Spinal cord (tissue), 10 donors: Measurements from ENCODE around the gene CEBPE. TPM values are rescaled to one million over a fixed set of nuclear protein-coding genes. Genes with fewer than 3 reads are reported as not detected.

Source experiments
- DNase-seq, 6 donors: peaks; one replicate each; pipeline versions ENCODE4 v3.0.0 to v3.0.0-alpha.2; 2013 to 2015; ENCODE audit warnings: low spot score in 6 of 6, low read depth in 4 of 6
- H3K27ac ChIP-seq: one replicate; pipeline ENCODE4 v1.5.1; 2013; ENCODE audit warnings: low read depth, low read length, control low read depth
- H3K27me3 ChIP-seq: one replicate; pipeline ENCODE4 v1.6.1; 2013; ENCODE audit warnings: low read length; ENCODE audit not compliant: control insufficient read depth, insufficient read depth
- H3K36me3 ChIP-seq: one replicate; pipeline ENCODE4 v1.6.1; 2013; ENCODE audit warnings: low read length; ENCODE audit not compliant: control insufficient read depth, insufficient read depth
- H3K4me1 ChIP-seq: one replicate; pipeline ENCODE4 v1.6.1; 2013; ENCODE audit warnings: low read length; ENCODE audit not compliant: control insufficient read depth, insufficient read depth
- H3K4me3 ChIP-seq: one replicate; pipeline ENCODE4 v1.5.1; 2013; ENCODE audit warnings: low read depth, low read length, control low read depth
- H3K9me3 ChIP-seq: one replicate; pipeline ENCODE4 v1.6.1; 2013; ENCODE audit warnings: low read length; ENCODE audit not compliant: control insufficient read depth, insufficient read depth
- WGBS: methylation state at CpG from one replicate; pipeline ENCODE4 v1.1.5; 2013; ENCODE audit warnings: missing lambda C conversion rate; ENCODE audit not compliant: insufficient coverage; 5-methylcytosine and 5-hydroxymethylcytosine counted together
- polyA plus RNA-seq, 2 donors: library from polyadenylated mRNA; unstranded; fragments of 120-200 nt; gene quantifications; one replicate each; pipeline ENCODE4 v1.2.1, GENCODE V29; 2013; ENCODE audit not compliant: insufficient read length in 2 of 2
- total RNA-seq, 2 donors: library from RNA; depleted of rRNA in 1 of 2; stranded (reverse); fragments of 120-200 nt in 1 of 2; fragments of >200 nt in 1 of 2; gene quantifications; one replicate each; pipeline versions ENCODE4 v1.2.3 to v1.2.4, GENCODE V29; 2013 to 2014
- donor health status: healthy.

The CEBPE gene
- total and polyA plus RNA-seq, 4 donors: 0.17 to 1.5 TPM; not detected in 2

DNA sequence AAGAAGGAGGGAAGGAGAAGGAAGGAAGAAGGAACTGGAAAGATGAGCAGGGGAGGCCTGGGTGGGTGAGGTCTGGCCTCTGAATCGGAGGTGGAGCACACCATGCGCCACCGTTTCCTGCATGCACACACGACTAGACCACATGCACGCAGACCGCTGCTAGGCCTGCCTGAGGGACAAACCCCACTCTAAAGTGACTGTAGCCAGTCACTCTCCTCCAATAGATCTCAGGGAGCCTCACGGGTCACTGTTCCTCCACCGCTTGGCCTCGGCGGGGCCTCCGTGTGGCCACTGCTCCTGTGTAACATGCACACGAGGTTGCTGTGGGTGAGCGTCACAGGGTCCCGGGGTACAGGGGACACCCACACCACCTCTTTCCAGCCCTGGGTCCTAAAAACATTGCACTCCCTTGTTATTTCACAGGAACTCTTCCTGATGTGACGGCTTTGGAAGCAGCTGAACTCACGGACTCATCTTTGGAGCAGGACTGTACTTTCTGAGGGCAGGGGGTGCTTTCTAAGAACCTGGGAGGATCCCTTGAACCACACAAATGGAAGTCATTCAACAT, 17.6 kb upstream of the CEBPE start:
- no peaks in the 10 kb centered on the region for H3K27me3 ChIP-seq
- no peaks in the 10 kb centered on the region for H3K4me1 ChIP-seq
- H3K27ac ChIP-seq: no peak overlapping the region
- H3K4me3 ChIP-seq: no peak overlapping the region
- 86% methylated on average over 16 of the region's 16 CpGs for WGBS
- no peaks in the 10 kb centered on the region for H3K36me3 ChIP-seq
- H3K9me3 ChIP-seq: no peaks in the 10 kb centered on the region
- DNase-seq: no peak

DNA sequence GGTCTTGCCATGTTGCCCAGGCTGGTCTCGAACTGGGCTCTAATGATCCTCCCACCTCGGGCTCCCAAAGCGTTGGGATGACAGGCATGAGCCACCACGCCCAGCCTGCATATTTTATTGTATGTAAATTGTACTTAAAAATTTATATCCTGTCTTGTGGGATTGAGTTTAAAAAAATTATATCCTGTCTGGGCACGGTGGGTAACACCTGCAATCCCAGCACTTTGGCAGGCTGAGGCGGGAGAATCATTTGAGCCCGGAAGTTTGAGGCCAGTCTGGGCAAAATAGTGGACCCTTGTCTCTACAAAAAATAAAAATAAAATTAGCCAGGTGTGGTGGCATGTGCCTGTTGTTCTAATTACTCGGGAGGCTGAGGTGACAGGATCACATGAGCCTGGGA, 13.9 kb upstream of the CEBPE start:
- H3K9me3 ChIP-seq: no peaks in the 10 kb centered on the region
- peaks cover under 1% of the 10 kb centered on the region for H3K36me3 ChIP-seq
- no CpG with 5 or more reads among the region's 8 CpGs for WGBS
- no peaks in the 10 kb centered on the region for H3K27me3 ChIP-seq
- H3K4me1 ChIP-seq: peaks cover 3% of the 10 kb centered on the region
- no peak for DNase-seq
- H3K27ac ChIP-seq: no peak overlapping the region
- H3K4me3 ChIP-seq: no peak overlapping the region

DNA sequence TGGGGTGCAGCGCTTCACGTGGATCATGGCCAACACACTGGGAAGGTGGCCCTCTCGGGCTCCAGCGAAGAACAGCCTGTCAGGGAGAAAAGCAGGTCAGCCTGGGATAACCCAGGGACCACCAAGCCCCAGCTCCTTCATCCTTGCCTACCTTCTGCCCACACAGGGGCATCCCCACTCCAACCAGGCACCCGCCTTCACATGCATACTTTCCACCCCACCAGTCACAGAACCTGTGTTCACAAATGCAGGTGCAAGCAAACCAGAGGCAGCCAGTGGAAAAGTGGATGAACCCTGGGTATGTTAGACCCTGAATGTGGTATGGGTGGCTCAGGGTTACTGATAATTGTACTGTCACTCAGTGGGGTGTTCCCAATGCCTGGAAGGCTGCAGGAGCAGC, 12.4 kb upstream of the CEBPE start:
- no peak for DNase-seq
- Histone ChIP-seq H3K27me3 (no peaks in the 10 kb centered on the region), H3K9me3 (no peaks in the 10 kb centered on the region), H3K27ac (no peak overlapping the region), H3K4me1 (peaks cover 3% of the 10 kb centered on the region), H3K36me3 (peaks cover 4% of the 10 kb centered on the region), H3K4me3 (no peak overlapping the region)
- WGBS: 72% methylated on average over 4 of the region's 5 CpGs

DNA sequence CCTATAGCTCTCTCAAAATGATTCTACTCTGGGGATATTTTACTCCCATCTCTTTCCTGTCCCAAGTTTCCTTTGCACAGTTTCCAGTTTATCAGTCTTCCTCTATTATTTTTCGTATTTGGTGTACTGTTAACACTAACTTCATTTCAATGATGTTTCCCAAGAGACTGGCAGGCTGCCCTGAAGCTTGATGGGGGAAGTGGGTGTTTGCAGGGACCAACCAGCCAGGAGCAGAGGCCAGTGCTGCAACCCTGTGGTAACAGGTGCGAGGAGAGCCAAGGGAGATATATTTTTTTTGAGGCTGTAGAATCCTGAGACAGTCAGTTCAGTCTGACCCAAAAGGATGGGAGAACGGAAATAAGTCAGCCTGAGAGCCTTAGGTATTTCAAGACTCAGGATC, 11.8 kb upstream of the CEBPE start:
- no peaks in the 10 kb centered on the region for H3K9me3 ChIP-seq
- H3K4me3 ChIP-seq: no peak overlapping the region
- peaks cover 4% of the 10 kb centered on the region for H3K36me3 ChIP-seq
- H3K27me3 ChIP-seq: no peaks in the 10 kb centered on the region
- no peak for DNase-seq
- 88% methylated on average over 1 of the region's 3 CpGs for WGBS
- no peak overlapping the region for H3K27ac ChIP-seq
- peaks cover 3% of the 10 kb centered on the region for H3K4me1 ChIP-seq

DNA sequence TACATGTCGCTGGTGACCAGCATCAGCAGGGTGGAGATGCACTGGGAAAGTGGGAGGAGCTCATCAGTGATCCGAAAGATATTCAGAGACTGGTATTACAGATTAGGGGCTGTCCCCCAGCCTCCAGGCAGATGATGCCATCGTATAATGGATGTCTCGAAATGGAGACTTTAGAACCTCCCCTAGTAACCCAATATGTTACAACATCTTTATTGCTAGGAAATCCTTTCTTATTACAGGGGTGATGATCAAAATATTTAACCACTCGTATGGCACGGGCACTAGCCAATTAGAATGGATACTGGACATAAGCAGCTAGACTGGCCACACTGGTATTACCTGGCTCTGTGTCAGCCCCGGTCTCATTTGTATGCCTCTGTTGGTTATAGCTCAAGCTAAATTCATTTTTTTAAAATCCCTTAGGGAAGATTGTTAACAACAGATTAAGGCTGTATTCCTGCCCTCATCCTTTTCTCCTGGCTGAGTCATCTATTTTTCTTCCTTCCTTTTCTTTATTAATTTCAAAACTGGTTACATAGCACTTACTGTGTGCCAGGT, 10.8 kb upstream of the CEBPE start:
- H3K4me3 ChIP-seq: no peak overlapping the region
- H3K27ac ChIP-seq: no peak overlapping the region
- peaks cover 3% of the 10 kb centered on the region for H3K4me1 ChIP-seq
- H3K36me3 ChIP-seq: peaks cover 4% of the 10 kb centered on the region
- DNase-seq: no peak
- 75% methylated on average over 3 of the region's 7 CpGs for WGBS
- no peaks in the 10 kb centered on the region for H3K27me3 ChIP-seq
- H3K9me3 ChIP-seq: no peaks in the 10 kb centered on the region

DNA sequence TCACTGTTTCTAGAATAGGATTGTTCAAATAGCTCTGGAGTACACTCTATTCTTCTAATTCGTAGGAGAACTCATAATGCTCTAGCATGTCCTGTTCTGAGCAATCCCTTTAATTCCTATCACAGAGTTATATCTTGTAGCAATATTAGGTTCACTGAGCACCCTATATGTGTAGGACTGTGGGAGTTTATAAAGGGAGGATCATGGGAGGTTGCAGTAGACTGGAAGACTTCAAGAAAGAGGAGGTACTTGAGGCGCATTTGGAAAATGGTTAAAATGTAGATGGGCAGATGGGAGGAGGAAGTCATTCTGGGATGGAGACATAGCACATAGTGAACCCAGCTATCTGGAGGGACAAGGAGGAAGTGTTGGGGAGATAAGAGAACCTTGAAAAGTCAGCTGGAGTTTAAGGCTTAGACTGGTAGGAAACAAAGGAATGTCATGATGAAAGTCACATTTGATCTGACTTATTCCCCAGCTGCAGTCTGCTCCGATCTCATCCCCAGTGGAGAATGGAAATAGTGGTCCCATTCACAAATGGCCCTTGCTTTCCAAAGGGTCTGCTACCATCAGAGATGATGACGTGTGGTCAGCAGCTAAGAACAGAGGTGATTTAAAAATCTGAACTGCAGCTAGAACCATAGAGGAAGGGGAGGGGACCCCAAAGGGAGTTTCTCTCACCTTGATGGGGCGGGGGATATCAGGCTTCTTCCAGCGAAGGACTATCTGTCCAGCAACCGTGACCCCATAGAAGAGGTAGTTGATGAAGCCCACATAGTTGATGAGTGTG, 10.1 kb upstream of the CEBPE start:
- DNase-seq: no peak
- Histone ChIP-seq H3K27ac (no peak overlapping the region), H3K27me3 (no peaks in the 10 kb centered on the region), H3K9me3 (no peaks in the 10 kb centered on the region), H3K4me1 (peaks cover 3% of the 10 kb centered on the region), H3K36me3 (peaks cover 4% of the 10 kb centered on the region), H3K4me3 (no peak overlapping the region)
- 92% methylated on average over 5 of the region's 7 CpGs for WGBS

DNA sequence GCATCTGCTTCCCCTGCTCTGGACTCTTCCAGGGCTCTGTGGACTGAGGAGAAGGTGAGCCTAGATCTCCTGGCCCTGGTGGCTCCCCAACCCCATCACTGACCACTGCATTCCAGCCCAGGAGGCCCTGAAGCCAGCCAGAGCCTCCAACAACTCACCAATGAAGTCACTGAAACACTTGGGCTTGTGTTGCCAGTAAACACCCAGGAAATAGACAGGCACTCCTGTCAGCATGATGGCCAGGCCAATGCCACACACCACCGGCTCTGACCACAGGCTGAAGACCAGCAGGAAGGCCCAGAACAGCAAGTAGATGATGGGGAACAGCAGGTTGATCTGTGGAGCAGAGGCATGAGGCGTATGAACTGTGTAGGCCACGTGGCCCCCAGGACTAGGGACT, 8.8 kb upstream of the CEBPE start:
- H3K9me3 ChIP-seq: no peaks in the 10 kb centered on the region
- no peak for DNase-seq
- H3K4me1 ChIP-seq: peaks cover 6% of the 10 kb centered on the region
- H3K36me3 ChIP-seq: peaks cover 4% of the 10 kb centered on the region
- no peaks in the 10 kb centered on the region for H3K27me3 ChIP-seq
- WGBS: 91% methylated on average over 1 of the region's 3 CpGs
- H3K27ac ChIP-seq: no peak overlapping the region
- H3K4me3 ChIP-seq: no peak overlapping the region

DNA sequence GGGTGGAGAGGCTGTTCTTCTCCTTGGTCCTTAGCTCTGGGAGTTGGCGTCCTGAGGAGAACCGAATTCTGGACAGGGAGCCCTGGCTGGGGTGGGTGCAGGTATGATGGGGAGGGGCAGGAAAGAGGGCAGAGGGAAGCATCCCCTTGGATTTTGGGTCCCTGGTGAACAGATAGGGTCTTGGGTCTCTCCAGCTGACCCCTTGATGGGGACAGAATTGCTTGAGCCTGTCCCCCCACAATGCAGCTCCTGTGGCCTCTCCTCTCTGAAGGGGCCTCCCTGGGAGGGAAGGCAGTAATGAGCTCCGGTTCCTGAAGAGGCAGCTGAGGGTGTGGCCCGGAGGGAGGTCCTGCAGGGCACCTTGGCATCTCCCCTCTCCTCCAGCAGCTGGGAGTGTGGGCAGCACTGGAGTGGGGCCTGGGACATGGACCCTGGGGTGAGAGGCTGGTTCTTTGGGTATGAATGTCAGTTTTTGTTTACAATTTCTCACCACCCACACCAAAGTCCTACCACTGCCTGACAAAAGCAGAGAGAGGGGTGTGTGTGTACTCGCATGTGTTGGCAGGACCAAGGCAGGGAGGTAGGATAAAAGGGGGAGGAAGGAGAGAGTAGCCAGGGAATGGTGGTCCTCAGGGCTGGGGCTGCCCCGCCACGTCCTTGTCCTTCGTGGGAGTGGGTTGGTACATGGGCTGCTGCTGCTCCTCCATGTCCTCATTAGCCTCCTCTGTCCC, 7.7 kb upstream of the CEBPE start:
- no peak for DNase-seq
- 79% methylated on average over 7 of the region's 8 CpGs for WGBS
- Histone ChIP-seq H3K27ac (no peak overlapping the region), H3K9me3 (no peaks in the 10 kb centered on the region), H3K27me3 (no peaks in the 10 kb centered on the region), H3K4me3 (no peak overlapping the region), H3K36me3 (peaks cover 4% of the 10 kb centered on the region), H3K4me1 (peaks cover 6% of the 10 kb centered on the region)

DNA sequence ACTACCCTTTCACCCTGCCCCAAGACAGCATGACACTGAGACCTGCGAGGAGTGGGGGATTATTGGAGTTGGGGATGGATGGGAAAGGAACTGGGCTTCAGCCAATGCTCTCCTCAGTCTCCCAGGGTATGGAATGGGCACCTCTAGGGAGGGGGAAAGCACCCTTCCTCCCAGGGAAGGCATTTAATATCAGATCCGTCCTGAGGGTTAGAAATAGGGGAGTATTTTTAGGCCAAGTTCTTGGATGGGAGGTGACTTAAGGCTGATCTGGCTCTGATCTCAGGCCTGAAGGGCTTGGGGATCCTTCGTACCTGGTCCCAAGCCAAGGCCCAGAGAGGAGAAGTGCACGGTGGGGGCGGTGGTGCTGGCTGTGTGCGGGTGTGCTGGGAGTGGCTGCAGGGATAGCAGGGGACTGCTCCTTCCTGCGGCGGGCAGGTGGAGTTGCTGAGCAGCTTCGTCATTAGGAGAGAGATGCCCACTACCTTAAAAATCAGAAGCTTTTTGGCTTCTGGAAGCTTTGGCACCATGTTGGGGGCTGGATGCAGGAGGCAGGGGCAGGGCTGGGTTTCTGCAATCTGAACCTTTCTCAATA, 7.0 kb upstream of the CEBPE start:
- Histone ChIP-seq H3K27me3 (no peaks in the 10 kb centered on the region), H3K4me1 (peaks cover 9% of the 10 kb centered on the region), H3K27ac (no peak overlapping the region), H3K9me3 (no peaks in the 10 kb centered on the region), H3K4me3 (no peak overlapping the region), H3K36me3 (peaks cover 4% of the 10 kb centered on the region)
- no peak for DNase-seq
- WGBS: 67% methylated on average over 7 of the region's 9 CpGs
